ENCODE data around the gene TPTE.
"Not testable (repeated sequence)": the region's sequence is repeated elsewhere in the genome, so short reads cannot be mapped to it uniquely, and the experiment has no call there.

The TPTE gene

GRCh38 chr21:10521091-10521598 is at the start of gene TPTE:
Gene TPTE, plus strand, starts transcription at chr21:10521583. Its CDS starts 17,141 bp downstream, at chr21:10538724.
- H3K4me1 ChIP-seq = no peaks in the 10 kb centered on the region
- no peak for TF ChIP-seq CTCF (IDR thresholded peaks at IDR 0.05)
- H3K36me3 ChIP-seq (ENCODE audit: control insufficient read depth, insufficient read depth, low read length) = no peaks in the 10 kb centered on the region
- no peak within 1 kb of the TSS for H3K4me2 ChIP-seq (ENCODE audit: low read length)
- no peak within 1 kb of the TSS for H3K27ac ChIP-seq
- H3K9me3 ChIP-seq (ENCODE audit: control insufficient read depth, low read length) = no peaks in the 10 kb centered on the region
- H3K4me3 ChIP-seq (ENCODE audit: low read depth, low read length) = no peak within 1 kb of the TSS
- H3K9ac ChIP-seq = no peak within 1 kb of the TSS
- no peak within 1 kb of the TSS for H2AFZ ChIP-seq
- H3K27me3 ChIP-seq (ENCODE audit: control insufficient read depth, insufficient read depth, low read length) = no peaks in the 10 kb centered on the region
- no peaks in the 10 kb centered on the region for H3K79me2 ChIP-seq

- not testable (repeated sequence) for H3K79me2 ChIP-seq; H3K9ac ChIP-seq; H3K4me3 ChIP-seq (ENCODE audit: low read depth, low read length); H3K4me1 ChIP-seq; H3K27ac ChIP-seq; H3K36me3 ChIP-seq (ENCODE audit: control insufficient read depth, insufficient read depth, low read length); H3K9me3 ChIP-seq (ENCODE audit: control insufficient read depth, low read length); H2AFZ ChIP-seq; H3K4me2 ChIP-seq (ENCODE audit: low read length); H3K27me3 ChIP-seq (ENCODE audit: control insufficient read depth, insufficient read depth, low read length)
Observed at GRCh38 chr21:10471999-10472398, 49.4 kb upstream of the TPTE start.

- H3K27me3 ChIP-seq (ENCODE audit: control insufficient read depth, insufficient read depth, low read length); H3K9ac ChIP-seq; H3K27ac ChIP-seq; H3K4me3 ChIP-seq (ENCODE audit: low read depth, low read length); H3K4me1 ChIP-seq; H3K36me3 ChIP-seq (ENCODE audit: control insufficient read depth, insufficient read depth, low read length); H3K79me2 ChIP-seq; H3K4me2 ChIP-seq (ENCODE audit: low read length); H3K9me3 ChIP-seq (ENCODE audit: control insufficient read depth, low read length); H2AFZ ChIP-seq: not testable (repeated sequence)
Observed at GRCh38 chr21:10477794-10478193, 43.6 kb upstream of the TPTE start.

- not testable (repeated sequence) for H3K4me3 ChIP-seq (ENCODE audit: low read depth, low read length); H3K4me2 ChIP-seq (ENCODE audit: low read length); H3K27ac ChIP-seq; H2AFZ ChIP-seq; H3K27me3 ChIP-seq (ENCODE audit: control insufficient read depth, insufficient read depth, low read length); H3K9ac ChIP-seq; H3K9me3 ChIP-seq (ENCODE audit: control insufficient read depth, low read length); H3K36me3 ChIP-seq (ENCODE audit: control insufficient read depth, insufficient read depth, low read length); H3K4me1 ChIP-seq; H3K79me2 ChIP-seq
Observed at GRCh38 chr21:10479875-10480274, 41.5 kb upstream of the TPTE start.

- H3K36me3 ChIP-seq (ENCODE audit: control insufficient read depth, insufficient read depth, low read length); H3K9me3 ChIP-seq (ENCODE audit: control insufficient read depth, low read length); H2AFZ ChIP-seq; H3K4me2 ChIP-seq (ENCODE audit: low read length); H3K9ac ChIP-seq; H3K27ac ChIP-seq; H3K27me3 ChIP-seq (ENCODE audit: control insufficient read depth, insufficient read depth, low read length); H3K4me3 ChIP-seq (ENCODE audit: low read depth, low read length); H3K4me1 ChIP-seq; H3K79me2 ChIP-seq: not testable (repeated sequence)
Observed at GRCh38 chr21:10484864-10485263, 36.5 kb upstream of the TPTE start.

- not testable (repeated sequence) for H3K4me3 ChIP-seq (ENCODE audit: low read depth, low read length); H3K27ac ChIP-seq
Observed at GRCh38 chr21:10490453-10490852, 30.9 kb upstream of the TPTE start.

GRCh38 chr21:10511116-10511515 is 10.3 kb upstream of the TPTE start:
- no peak overlapping the region for H2AFZ ChIP-seq

More at GRCh38 chr21:10490453-10490852, 30.9 kb upstream of the TPTE start:
- H3K9me3 ChIP-seq (ENCODE audit: control insufficient read depth, low read length); H2AFZ ChIP-seq; H3K9ac ChIP-seq; H3K4me1 ChIP-seq; H3K27me3 ChIP-seq (ENCODE audit: control insufficient read depth, insufficient read depth, low read length); H3K4me2 ChIP-seq (ENCODE audit: low read length); H3K36me3 ChIP-seq (ENCODE audit: control insufficient read depth, insufficient read depth, low read length); H3K79me2 ChIP-seq: not testable (repeated sequence)

GRCh38 chr21:10516889-10517288 is 4.5 kb upstream of the TPTE start:
- H2AFZ ChIP-seq; H3K9ac ChIP-seq; H3K4me3 ChIP-seq (ENCODE audit: low read depth, low read length); H3K36me3 ChIP-seq (ENCODE audit: control insufficient read depth, insufficient read depth, low read length); H3K4me2 ChIP-seq (ENCODE audit: low read length); H3K4me1 ChIP-seq; H3K79me2 ChIP-seq; H3K9me3 ChIP-seq (ENCODE audit: control insufficient read depth, low read length); H3K27me3 ChIP-seq (ENCODE audit: control insufficient read depth, insufficient read depth, low read length); H3K27ac ChIP-seq: not testable (repeated sequence)

More at GRCh38 chr21:10511116-10511515, 10.3 kb upstream of the TPTE start:
- Histone ChIP-seq H3K79me2 (no peaks in the 10 kb centered on the region), H3K36me3 (ENCODE audit: control insufficient read depth, insufficient read depth, low read length) (no peaks in the 10 kb centered on the region), H3K9ac (no peak overlapping the region), H3K4me1 (no peaks in the 10 kb centered on the region), H3K4me2 (ENCODE audit: low read length) (no peak overlapping the region), H3K27ac (no peak overlapping the region), H3K9me3 (ENCODE audit: control insufficient read depth, low read length) (no peaks in the 10 kb centered on the region), H3K27me3 (ENCODE audit: control insufficient read depth, insufficient read depth, low read length) (no peaks in the 10 kb centered on the region), H3K4me3 (ENCODE audit: low read depth, low read length) (no peak overlapping the region)
- no peak for TF ChIP-seq CTCF (IDR thresholded peaks at IDR 0.05)

GRCh38 chr21:10517904-10518303 is 3.5 kb upstream of the TPTE start:
- not testable (repeated sequence) for H3K9ac ChIP-seq; H3K27me3 ChIP-seq (ENCODE audit: control insufficient read depth, insufficient read depth, low read length); H2AFZ ChIP-seq; H3K79me2 ChIP-seq; H3K9me3 ChIP-seq (ENCODE audit: control insufficient read depth, low read length); H3K27ac ChIP-seq; H3K4me3 ChIP-seq (ENCODE audit: low read depth, low read length); H3K4me1 ChIP-seq; H3K4me2 ChIP-seq (ENCODE audit: low read length); H3K36me3 ChIP-seq (ENCODE audit: control insufficient read depth, insufficient read depth, low read length)
